Glutamatergic neuron (in vitro differentiated cells): Measurements from ENCODE around the gene MTMR2. TPM values are rescaled to one million over a fixed set of nuclear protein-coding genes. Genes with fewer than 3 reads are reported as not detected.

Experiments used
- DNase-seq: peaks from one replicate; pipeline ENCODE4 v3.0.0; 2022
- H3K27ac Mint-ChIP-seq: one replicate; pipeline ENCODE4 v1.8.0; 2020; ENCODE audit warnings: mild to moderate bottlenecking, mixed read lengths, inconsistent platforms; ENCODE audit not compliant: unreplicated experiment
- H3K27me3 Mint-ChIP-seq: one replicate; pipeline ENCODE4 v1.8.0; 2020; ENCODE audit warnings: mild to moderate bottlenecking, moderate library complexity, mixed read lengths, inconsistent platforms; ENCODE audit not compliant: unreplicated experiment
- H3K36me3 Mint-ChIP-seq: one replicate; pipeline ENCODE4 v1.8.0; 2020; ENCODE audit warnings: mild to moderate bottlenecking, mixed read lengths, inconsistent platforms; ENCODE audit not compliant: unreplicated experiment
- H3K4me1 Mint-ChIP-seq: one replicate; pipeline ENCODE4 v1.8.0; 2020; ENCODE audit warnings: mild to moderate bottlenecking, low read depth, mixed read lengths, inconsistent platforms; ENCODE audit not compliant: unreplicated experiment
- H3K4me3 Mint-ChIP-seq: one replicate; pipeline ENCODE4 v1.8.0; 2020; ENCODE audit warnings: mild to moderate bottlenecking, mixed read lengths, inconsistent platforms; ENCODE audit not compliant: unreplicated experiment
- H3K9me3 Mint-ChIP-seq: one replicate; pipeline ENCODE4 v1.8.0; 2020; ENCODE audit warnings: mild to moderate bottlenecking, moderate library complexity, mixed read lengths, inconsistent platforms; ENCODE audit not compliant: unreplicated experiment
- CTCF ChIP-seq: fragments of 200-600 bp; sonication (generic); IDR thresholded peaks from one replicate; pipeline ENCODE4 v1.5.0; 2021; ENCODE audit not compliant: partially characterized antibody, unreplicated experiment
- total RNA-seq: library from RNA; stranded (reverse); fragmentation: NEBNext Ultra II Directional; extraction: Animal tissue kit (Norgen Biotek cat#: 25700); gene quantifications from one replicate; pipeline ENCODE4 v1.2.1, GENCODE V29; 2021; ENCODE audit not compliant: unreplicated experiment

Gene MTMR2
- total RNA-seq, 1 donor from 2014 or later, result 47.4 TPM

- Mint-ChIP-seq H3K27me3 (peaks cover 9% of the 10 kb centered on the region), H3K4me1 (peaks cover 8% of the 10 kb centered on the region), H3K36me3 (no peaks in the 10 kb centered on the region), H3K4me3 (peak overlapping the region; percentile 52), H3K27ac (no peak overlapping the region), H3K9me3 (peaks cover 11% of the 10 kb centered on the region)
- TF ChIP-seq CTCF, result no peak
- no peak for DNase-seq
Observed at GRCh38 chr11:95925011-95925410, 1.1 kb upstream of the MTMR2 start.

- Mint-ChIP-seq H3K9me3 (peaks cover 11% of the 10 kb centered on the region), H3K27ac (peak overlapping the region; percentile 97), H3K27me3 (peaks cover 9% of the 10 kb centered on the region), H3K36me3 (no peaks in the 10 kb centered on the region), H3K4me1 (peaks cover 8% of the 10 kb centered on the region), H3K4me3 (peak overlapping the region; percentile 98)
- no peak for TF ChIP-seq CTCF
- no peak for DNase-seq
Observed at GRCh38 chr11:95924414-95924760, 480 bp upstream of the MTMR2 start.

GRCh38 chr11:95923439-95923727, 524 bp downstream of the MTMR2 start:
- no peak for TF ChIP-seq CTCF
- peaks cover 9% of the 10 kb centered on the region for H3K27me3 Mint-ChIP-seq
- H3K36me3 Mint-ChIP-seq, result no peaks in the 10 kb centered on the region
- H3K27ac Mint-ChIP-seq, result peak overlapping the region; percentile 97
- H3K4me1 Mint-ChIP-seq, result peaks cover 8% of the 10 kb centered on the region
- H3K4me3 Mint-ChIP-seq, result peak overlapping the region; percentile 98
- peaks cover 11% of the 10 kb centered on the region for H3K9me3 Mint-ChIP-seq
- DNase-seq, result no peak

GRCh38 chr11:95922536-95923438, 1.1 kb downstream of the MTMR2 start:
- H3K4me3 Mint-ChIP-seq, result peak overlapping the region; percentile 98
- peaks cover 9% of the 10 kb centered on the region for H3K27me3 Mint-ChIP-seq
- no peaks in the 10 kb centered on the region for H3K36me3 Mint-ChIP-seq
- DNase-seq, result no peak
- peaks cover 8% of the 10 kb centered on the region for H3K4me1 Mint-ChIP-seq
- H3K27ac Mint-ChIP-seq, result peak overlapping the region; percentile 97
- peaks cover 11% of the 10 kb centered on the region for H3K9me3 Mint-ChIP-seq
- TF ChIP-seq CTCF, result no peak

- peak overlapping the region; percentile 98 for H3K4me3 Mint-ChIP-seq
- peaks cover 11% of the 10 kb centered on the region for H3K9me3 Mint-ChIP-seq
- peaks cover 9% of the 10 kb centered on the region for H3K27me3 Mint-ChIP-seq
- H3K27ac Mint-ChIP-seq, result no peak overlapping the region
- no peak for DNase-seq
- peaks cover 8% of the 10 kb centered on the region for H3K4me1 Mint-ChIP-seq
- TF ChIP-seq CTCF, result no peak
- no peaks in the 10 kb centered on the region for H3K36me3 Mint-ChIP-seq
Observed at GRCh38 chr11:95922099-95922498, 1.8 kb downstream of the MTMR2 start.
